Head of caudate nucleus (tissue), 42 donors: Measurements from ENCODE around the gene KRT33A.

ENCODE experiments used
- DNase-seq, 42 donors: peaks; one replicate each; pipeline versions ENCODE4 v3.0.0 to v3.0.0-alpha.2; 2020 to 2021; ENCODE audit warnings: mixed read lengths in 7 of 42
- intact Hi-C: fragments of 100-400 bp; cut with DNase I; formaldehyde crosslinking; loops from one replicate; pipeline ENCODE4 v1.15.0; 2022

KRT33A gene

DNA sequence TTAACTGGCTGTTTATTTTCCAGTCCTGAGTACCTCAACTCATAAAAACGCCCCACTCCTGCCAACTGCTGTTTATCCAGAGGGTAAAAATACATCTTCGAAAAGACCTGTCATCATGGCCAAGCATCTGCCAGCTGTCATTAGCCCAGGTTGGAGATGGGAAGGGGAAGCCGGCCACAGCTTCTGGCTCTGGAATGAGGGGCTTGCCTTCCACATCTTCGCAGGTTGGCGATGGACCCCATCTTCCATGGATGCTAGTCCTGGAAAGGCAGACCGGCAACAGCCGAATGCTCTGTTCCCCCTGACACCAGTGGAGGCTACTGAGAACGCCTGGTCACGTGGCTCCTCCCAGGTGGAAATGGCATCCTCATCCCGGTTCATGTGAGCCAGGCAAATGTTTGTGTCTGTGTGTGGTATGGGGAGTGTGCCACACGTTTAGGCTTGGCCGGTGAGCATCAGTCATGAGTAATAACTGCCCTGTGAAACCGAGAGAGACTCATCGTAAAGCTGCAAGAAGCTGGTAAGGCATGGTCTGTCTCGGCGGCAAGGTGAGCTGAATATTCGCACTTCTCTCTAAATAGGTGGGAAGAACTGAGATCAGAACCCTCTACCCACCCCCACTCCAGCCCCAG lies 34.7 kb downstream of the KRT33A start:
- DNase-seq, result peak in 1 of 42 donors; percentile 31
- intact Hi-C loops, result no loop called here

- peak in 1 of 42 donors; percentile 18 for DNase-seq
- intact Hi-C loops, result no loop called here
Observed at GRCh38 chr17:41315204-41315794, 35.3 kb downstream of the KRT33A start, which contains the start of gene KRTAP17-1. TSS of gene KRTAP17-1 (minus strand) at chr17:41315710. CDS start at chr17:41315650, 60 bp downstream.

- intact Hi-C loops, result no loop called here
Observed at GRCh38 chr17:41311111-41311510, 39.5 kb downstream of the KRT33A start.

GRCh38 chr17:41308918-41309359 lies 41.7 kb downstream of the KRT33A start, which contains the start of gene KRTAP16-1:
TSS of gene KRTAP16-1 (minus strand) at chr17:41309309. CDS start at chr17:41309253, 56 bp downstream.
- intact Hi-C loops, result no loop called here

More at GRCh38 chr17:41311111-41311510, 39.5 kb downstream of the KRT33A start:
- DNase-seq, result peak in 1 of 42 donors; percentile 28

DNA sequence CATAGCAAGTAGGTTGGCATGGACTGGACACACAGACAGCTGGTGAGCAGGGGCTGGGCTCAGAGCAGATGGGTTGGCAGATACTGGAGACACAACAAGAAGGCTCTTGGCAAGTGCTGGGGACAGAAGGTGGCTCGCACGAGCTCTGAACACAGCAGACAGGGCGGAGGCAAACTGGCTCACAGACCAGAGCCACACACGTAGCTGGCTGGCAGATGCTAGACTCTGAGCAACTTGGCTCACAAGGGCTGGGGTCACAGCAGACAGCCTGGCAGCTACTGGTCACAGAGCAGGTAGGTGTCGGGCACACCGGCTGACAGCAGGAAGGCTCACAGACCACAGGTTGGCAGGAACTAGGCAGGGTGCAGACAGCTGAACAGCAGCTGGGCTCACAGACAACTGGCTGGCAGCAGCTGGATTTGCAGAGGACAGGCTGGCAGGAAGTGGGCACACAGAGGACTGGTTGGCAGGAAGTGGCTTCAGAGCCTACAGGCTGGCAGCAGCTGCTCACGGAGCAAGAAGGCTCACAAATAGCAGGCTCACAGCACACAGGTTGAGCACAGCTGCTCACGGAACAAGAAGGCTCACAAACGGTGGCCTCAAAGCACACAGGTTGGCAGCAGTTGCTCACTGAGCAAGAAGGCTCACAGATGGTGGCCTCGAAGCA lies 42.2 kb downstream of the KRT33A start:
- intact Hi-C loops, result no loop called here
- peak in 17 of 42 donors; percentile 9 to 54 (median 28) for DNase-seq

More at GRCh38 chr17:41308918-41309359, 41.7 kb downstream of the KRT33A start, which contains the start of gene KRTAP16-1:
- no peak for DNase-seq

- intact Hi-C loops, result no loop called here
- DNase-seq, result no peak
Observed at GRCh38 chr17:41307647-41308046, 43.0 kb downstream of the KRT33A start.

DNA sequence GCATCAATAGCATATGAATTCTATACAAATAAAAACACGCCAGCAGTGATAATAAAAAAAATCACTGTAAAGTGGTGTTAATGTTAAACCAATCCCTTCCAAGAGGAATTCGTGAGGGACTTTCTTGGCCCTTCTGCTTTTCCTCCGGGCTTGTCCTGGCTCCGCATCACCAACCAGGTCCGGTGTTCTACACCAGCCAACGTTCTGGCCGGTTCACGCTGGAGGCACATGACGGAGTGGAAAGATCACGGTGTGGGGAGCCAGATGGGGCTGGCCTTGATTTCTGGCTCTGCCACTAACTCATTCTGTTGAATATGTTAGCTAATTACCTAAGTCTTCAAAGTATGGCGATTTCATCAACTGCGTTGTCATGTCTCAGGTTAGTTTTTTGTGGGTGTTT lies 46.5 kb downstream of the KRT33A start:
- intact Hi-C loops, result no loop called here

DNA sequence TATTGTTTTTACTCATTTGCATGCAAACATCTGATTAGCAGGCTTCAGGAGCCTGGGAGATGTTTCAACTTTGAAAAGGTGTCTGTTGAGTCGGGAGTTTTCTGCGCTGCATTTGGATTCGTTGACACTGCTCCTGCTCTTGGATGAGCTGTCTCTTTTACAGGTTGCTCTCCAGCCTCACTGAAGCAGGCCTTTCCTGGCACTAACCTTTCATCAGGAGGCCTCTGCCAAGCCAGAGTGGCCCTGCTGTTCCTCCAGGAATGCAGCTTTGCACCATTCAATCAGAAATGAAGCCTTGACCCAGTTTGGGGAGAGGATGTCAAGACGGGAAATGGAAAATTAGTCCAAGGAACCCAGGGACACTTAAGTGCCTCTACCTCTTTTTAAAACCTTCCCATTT lies 47.6 kb downstream of the KRT33A start:
- intact Hi-C loops, result no loop called here
- DNase-seq, result no peak

More for the DNA sequence above, 46.5 kb downstream of the KRT33A start:
- DNase-seq, result no peak

DNA sequence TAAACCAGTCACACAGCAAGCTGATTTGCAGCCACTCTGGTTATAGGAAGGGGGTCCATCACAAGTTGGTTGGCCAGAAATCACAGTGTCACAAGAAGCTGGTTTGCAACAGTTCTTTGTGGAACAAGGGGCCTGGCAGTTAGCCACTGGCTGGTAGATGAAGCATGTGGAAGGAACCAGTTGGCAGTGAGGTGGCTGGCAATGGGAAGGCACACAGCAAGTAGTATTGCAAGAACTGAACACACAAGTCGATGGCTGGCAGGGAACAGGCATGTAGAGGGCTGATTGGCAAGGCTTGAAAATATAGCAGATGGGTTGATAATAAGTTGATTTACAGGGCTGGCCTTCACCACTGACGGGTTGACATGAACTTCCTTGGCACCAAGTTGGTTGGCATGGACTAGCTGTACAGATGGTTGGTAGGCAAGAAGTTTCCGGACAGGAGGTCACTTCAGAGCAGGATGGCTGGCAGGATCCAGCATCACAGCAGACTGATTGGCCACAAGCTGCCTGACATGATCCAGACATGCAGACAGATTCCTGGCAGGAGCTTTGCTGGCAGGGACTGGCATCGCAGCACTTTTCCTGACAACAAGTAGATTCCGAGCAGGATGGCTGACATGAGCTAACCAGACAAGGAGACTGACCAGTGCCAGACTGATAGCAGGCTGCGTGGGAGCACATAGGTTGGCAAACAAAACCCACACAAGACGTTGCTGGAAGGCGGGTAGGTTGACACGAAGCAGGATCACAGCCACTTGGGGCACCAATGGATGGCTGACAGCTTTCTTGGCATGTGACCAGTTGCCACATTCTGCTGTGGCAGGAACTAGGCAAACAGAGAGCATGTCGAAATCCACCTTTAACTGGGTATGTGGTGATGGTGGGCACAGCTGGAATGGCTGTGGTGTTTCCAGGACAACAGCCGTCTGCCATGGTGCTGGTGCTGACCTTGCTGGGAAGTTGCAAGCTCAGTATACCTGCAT lies 48.4 kb downstream of the KRT33A start, which contains the start of gene KRTAP29-1:
Gene KRTAP29-1, minus strand, starts transcription at position 936 of the 986 bp plus-strand sequence. Its CDS starts 0 bp downstream, at position 936.
- no peak for DNase-seq
- intact Hi-C loops, result no loop called here

GRCh38 chr17:41301204-41301790 lies 49.3 kb downstream of the KRT33A start:
- no peak for DNase-seq
- intact Hi-C loops, result no loop called here

GRCh38 chr17:41298458-41299135 lies 52.0 kb downstream of the KRT33A start:
- intact Hi-C loops, result no loop called here
- DNase-seq, result no peak

GRCh38 chr17:41296846-41297245 lies 53.8 kb downstream of the KRT33A start:
- no peak for DNase-seq
- intact Hi-C loops, result no loop called here
